ENCODE data around the gene KRTAP12-4. TPM values are rescaled to one million over a fixed set of nuclear protein-coding genes. Genes with fewer than 3 reads are reported as not detected.

Gene KRTAP12-4
- total RNA-seq, 3 donors from 2014 or later (not counting 1 experiment from before 2014, with no cell fraction given) = not detected

DNA sequence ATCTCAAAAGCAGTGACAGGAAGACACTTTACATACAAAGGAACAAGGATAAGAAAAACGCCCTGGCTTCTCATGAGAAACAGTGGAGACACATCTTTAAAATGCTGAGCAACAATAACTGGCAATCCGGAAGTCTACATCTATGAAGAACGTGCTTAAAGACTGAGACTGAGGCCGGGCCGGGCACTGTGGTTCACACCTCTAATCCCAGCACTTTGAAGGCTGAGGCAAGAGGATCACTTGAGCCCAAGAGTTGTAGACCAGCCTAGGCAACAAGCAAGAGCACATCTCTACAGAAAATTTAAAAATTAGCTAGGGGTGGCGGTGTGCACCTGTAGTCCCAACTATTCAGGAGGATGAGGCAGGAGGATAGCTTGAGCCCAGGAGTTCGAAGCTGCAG, 29.6 kb upstream of the KRTAP12-4 start:
- H3K4me1 ChIP-seq (ENCODE audit: control insufficient read depth, insufficient read depth, low read length) = no peaks in the 10 kb centered on the region
- H3K4me3 ChIP-seq (ENCODE audit: low read length) = no peak overlapping the region
- H3K27ac ChIP-seq (ENCODE audit: low read length) = no peak overlapping the region
- 81% methylated on average over 7 of the region's 7 CpGs for WGBS (ENCODE audit: insufficient coverage)
- H3K9me3 ChIP-seq (ENCODE audit: control insufficient read depth, insufficient read depth, low read length) = no peaks in the 10 kb centered on the region
- DNase-seq (no peak), ATAC-seq (no peak)
- H3K27me3 ChIP-seq (ENCODE audit: control insufficient read depth, insufficient read depth, low read length) = no peaks in the 10 kb centered on the region
- H3K36me3 ChIP-seq (ENCODE audit: control insufficient read depth, insufficient read depth, low read length) = no peaks in the 10 kb centered on the region
- TF ChIP-seq, protein P1, sequence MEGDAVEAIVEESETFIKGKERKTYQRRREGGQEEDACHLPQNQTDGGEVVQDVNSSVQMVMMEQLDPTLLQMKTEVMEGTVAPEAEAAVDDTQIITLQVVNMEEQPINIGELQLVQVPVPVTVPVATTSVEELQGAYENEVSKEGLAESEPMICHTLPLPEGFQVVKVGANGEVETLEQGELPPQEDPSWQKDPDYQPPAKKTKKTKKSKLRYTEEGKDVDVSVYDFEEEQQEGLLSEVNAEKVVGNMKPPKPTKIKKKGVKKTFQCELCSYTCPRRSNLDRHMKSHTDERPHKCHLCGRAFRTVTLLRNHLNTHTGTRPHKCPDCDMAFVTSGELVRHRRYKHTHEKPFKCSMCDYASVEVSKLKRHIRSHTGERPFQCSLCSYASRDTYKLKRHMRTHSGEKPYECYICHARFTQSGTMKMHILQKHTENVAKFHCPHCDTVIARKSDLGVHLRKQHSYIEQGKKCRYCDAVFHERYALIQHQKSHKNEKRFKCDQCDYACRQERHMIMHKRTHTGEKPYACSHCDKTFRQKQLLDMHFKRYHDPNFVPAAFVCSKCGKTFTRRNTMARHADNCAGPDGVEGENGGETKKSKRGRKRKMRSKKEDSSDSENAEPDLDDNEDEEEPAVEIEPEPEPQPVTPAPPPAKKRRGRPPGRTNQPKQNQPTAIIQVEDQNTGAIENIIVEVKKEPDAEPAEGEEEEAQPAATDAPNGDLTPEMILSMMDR (IDR thresholded peaks at IDR 0.05) = no peak
- Mint-ChIP-seq H3K9me3 (no peaks in the 10 kb centered on the region), H3K27ac (no peak overlapping the region), H3K4me1 (peaks cover 7 to 13% of the 10 kb centered on the region in 2 donors), H3K4me3 (no peak overlapping the region), H3K27me3 (ENCODE audit: low read depth in 2 of 2) (peaks cover 25 to 65% of the 10 kb centered on the region in 2 donors), H3K36me3 (no peaks in the 10 kb centered on the region)
- intact Hi-C loops (cut with micrococcal nuclease) = no loop called here

DNA sequence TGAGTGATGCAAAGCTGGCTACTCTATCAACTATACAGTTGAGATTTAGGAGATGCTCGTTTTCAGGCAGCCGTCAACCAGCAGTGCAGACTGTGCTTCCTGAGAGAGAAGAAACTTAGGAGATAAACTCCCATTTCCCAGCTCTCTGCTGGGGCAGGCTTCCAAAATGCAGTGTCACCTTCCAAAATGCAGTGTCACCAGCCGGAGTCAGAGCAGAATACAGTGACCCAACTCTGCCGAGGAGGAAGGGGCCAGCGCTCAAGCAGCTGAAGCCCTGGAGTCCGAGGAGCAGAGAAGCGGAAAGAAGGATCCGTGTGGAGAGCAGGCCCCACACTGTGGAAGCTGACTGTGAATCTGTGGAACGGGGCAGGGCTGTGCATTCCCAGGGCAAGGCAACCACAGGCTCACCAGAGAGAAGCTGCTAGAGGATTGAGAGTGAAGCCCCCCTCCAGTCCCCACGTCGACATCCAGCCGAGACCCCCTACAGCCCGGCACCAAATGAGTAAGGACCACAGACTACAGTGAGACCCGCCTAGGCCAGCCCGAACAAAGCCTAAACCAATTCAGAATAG, 28.2 kb upstream of the KRTAP12-4 start:
- H3K27ac ChIP-seq (ENCODE audit: low read length) = no peak overlapping the region
- H3K9me3 ChIP-seq (ENCODE audit: control insufficient read depth, insufficient read depth, low read length) = no peaks in the 10 kb centered on the region
- TF ChIP-seq, protein P1 (IDR thresholded peaks at IDR 0.05) = no peak
- no peak overlapping the region for H3K27ac Mint-ChIP-seq
- no peaks in the 10 kb centered on the region for H3K4me1 ChIP-seq (ENCODE audit: control insufficient read depth, insufficient read depth, low read length)
- intact Hi-C loops (cut with micrococcal nuclease) = no loop called here
- no peak overlapping the region for H3K4me3 ChIP-seq (ENCODE audit: low read length)
- no peaks in the 10 kb centered on the region for H3K9me3 Mint-ChIP-seq
- no peaks in the 10 kb centered on the region for H3K36me3 ChIP-seq (ENCODE audit: control insufficient read depth, insufficient read depth, low read length)
- WGBS (ENCODE audit: insufficient coverage) = 82% methylated on average over 15 of the region's 15 CpGs
- no peak overlapping the region for H3K4me3 Mint-ChIP-seq
- H3K36me3 Mint-ChIP-seq = no peaks in the 10 kb centered on the region
- peaks cover 20 to 59% of the 10 kb centered on the region in 2 donors for H3K27me3 Mint-ChIP-seq (ENCODE audit: low read depth in 2 of 2)
- no peaks in the 10 kb centered on the region for H3K27me3 ChIP-seq (ENCODE audit: control insufficient read depth, insufficient read depth, low read length)
- H3K4me1 Mint-ChIP-seq = peaks cover 7 to 13% of the 10 kb centered on the region in 2 donors
- ATAC-seq (no peak), DNase-seq (no peak)

DNA sequence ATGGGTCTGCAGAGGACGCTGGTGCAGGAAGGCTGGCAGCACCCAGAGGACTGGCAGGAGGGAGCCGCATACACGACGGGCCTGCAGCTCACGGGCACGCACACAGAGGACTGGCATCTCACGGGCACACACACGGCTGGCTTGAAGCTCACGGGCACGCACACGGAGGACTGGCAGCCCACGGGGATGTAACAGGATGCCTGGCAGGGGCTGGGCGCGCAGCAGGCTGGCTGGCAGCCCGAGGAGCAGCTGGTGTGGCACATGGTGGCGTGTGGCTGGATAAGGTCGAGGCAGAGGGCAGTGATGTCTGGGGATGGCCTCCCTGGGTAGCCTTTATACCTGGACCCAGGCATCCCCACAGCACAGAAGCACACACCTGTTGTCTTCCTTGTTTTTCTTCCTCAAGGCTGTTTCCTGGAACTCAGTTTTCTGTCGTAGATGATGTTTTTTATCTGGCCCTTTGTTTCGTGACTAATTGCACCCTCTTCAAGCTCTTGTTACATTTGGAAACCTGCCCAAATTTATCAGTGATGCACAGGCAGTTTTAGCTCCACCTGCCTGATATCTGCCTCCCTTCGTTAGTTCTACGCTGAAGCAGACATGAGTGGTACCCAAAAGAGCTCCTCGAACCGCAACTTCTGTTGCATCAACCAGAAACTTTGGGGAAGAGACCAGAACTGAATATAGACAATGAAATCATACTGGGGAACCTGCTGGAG, 27.6 kb upstream of the KRTAP12-4 start, which contains the start of gene KRTAP12-1:
Gene KRTAP12-1, minus strand, starts transcription at position 303 of the 719 bp plus-strand sequence. Its CDS starts 40 bp downstream, at position 263.
- H3K27me3 Mint-ChIP-seq (ENCODE audit: low read depth in 2 of 2) = peaks cover 22 to 52% of the 10 kb centered on the region in 2 donors

More for the DNA sequence above, 27.6 kb upstream of the KRTAP12-4 start, which contains the start of gene KRTAP12-1:
- no peaks in the 10 kb centered on the region for H3K4me1 ChIP-seq (ENCODE audit: control insufficient read depth, insufficient read depth, low read length)
- Mint-ChIP-seq H3K36me3 (no peaks in the 10 kb centered on the region), H3K27ac (no peak within 1 kb of the TSS), H3K4me3 (no peak within 1 kb of the TSS), H3K9me3 (no peaks in the 10 kb centered on the region), H3K4me1 (peaks cover 7 to 13% of the 10 kb centered on the region in 2 donors)
- intact Hi-C loops (cut with micrococcal nuclease) = no loop called here
- DNase-seq (no peak), ATAC-seq (no peak)
- WGBS (ENCODE audit: insufficient coverage) = 84% methylated on average over 23 of the region's 23 CpGs
- H3K9me3 ChIP-seq (ENCODE audit: control insufficient read depth, insufficient read depth, low read length) = no peaks in the 10 kb centered on the region
- H3K4me3 ChIP-seq (ENCODE audit: low read length) = no peak within 1 kb of the TSS
- TF ChIP-seq, protein P1 (IDR thresholded peaks at IDR 0.05) = no peak
- H3K36me3 ChIP-seq (ENCODE audit: control insufficient read depth, insufficient read depth, low read length) = no peaks in the 10 kb centered on the region
- H3K27me3 ChIP-seq (ENCODE audit: control insufficient read depth, insufficient read depth, low read length) = no peaks in the 10 kb centered on the region
- no peak within 1 kb of the TSS for H3K27ac ChIP-seq (ENCODE audit: low read length)
